Endothelial cell of umbilical vein (primary cell): Measurements from ENCODE around the gene SYN1. TPM values are rescaled to one million over a fixed set of nuclear protein-coding genes. Genes with fewer than 3 reads are reported as not detected.

ENCODE experiments used
- BruUV-seq: library from RNA; stranded (reverse); fragments of 400-500 nt; replicated peaks from 2 replicates; lab custom pipeline; 2021; lab: Mats Ljungman, UMichigan
- CTCF ChIA-PET: fragments of 300-600, 350-600 bp; sonication (Branson Sonifier 250); formaldehyde crosslinking; loops from one replicate; lab custom pipeline; 2021; ENCODE audit warnings: antibody characterized with exemption, inconsistent platforms; lab: Charles Lee
- POLR2A ChIA-PET: fragments of 300-600, 350-600 bp; sonication (Branson Sonifier 250); formaldehyde crosslinking; loops from one replicate; lab custom pipeline; 2021; ENCODE audit warnings: antibody characterized with exemption, inconsistent platforms; lab: Charles Lee
- DNase-seq: peaks from one replicate; pipeline ENCODE4 v3.0.0-alpha.2; 2011; ENCODE audit warnings: low read depth, low spot score
- FAIRE-seq: peaks from 2 replicates; lab custom pipeline; 2011; peaks lifted over from hg19 to GRCh38; lab: Jason Lieb, UNC
- H2AFZ ChIP-seq: 2 replicates; pipeline ENCODE4 v1.6.0; 2012; ENCODE audit warnings: low read depth, low read length, control low read depth, inconsistent platforms
- H3K27ac ChIP-seq: 2 replicates; pipeline ENCODE4 v1.5.1; 2011; ENCODE audit warnings: low read depth, mild to moderate bottlenecking, control low read depth, low read length, moderate library complexity; ENCODE audit not compliant: insufficient read depth
- H3K27me3 ChIP-seq, 2 experiments: 2 replicates each; pipeline versions ENCODE4 v1.6.0 to v1.6.1; 2011; ENCODE audit warnings: low read length in 2 of 2, mixed read lengths in 1 of 2; ENCODE audit not compliant: control insufficient read depth in 2 of 2, insufficient read depth in 2 of 2
- H3K36me3 ChIP-seq, 2 experiments: 2 replicates in 1 of 2; 3 replicates in 1 of 2; pipeline ENCODE4 v1.5.1; 2011; ENCODE audit warnings: low read length in 2 of 2, mild to moderate bottlenecking in 1 of 2, moderate library complexity in 1 of 2; ENCODE audit not compliant: control insufficient read depth in 2 of 2, insufficient read depth in 2 of 2; ENCODE audit errors: extremely low read depth in 1 of 2
- H3K4me1 ChIP-seq: 3 replicates; pipeline ENCODE4 v1.5.1; 2011; ENCODE audit warnings: mild to moderate bottlenecking, low read length; ENCODE audit not compliant: control insufficient read depth, insufficient read depth; ENCODE audit errors: extremely low read depth
- H3K4me2 ChIP-seq: 2 replicates; pipeline ENCODE4 v1.6.1; 2011; ENCODE audit warnings: low read length, control low read depth, mixed read lengths; ENCODE audit not compliant: insufficient read depth
- H3K4me3 ChIP-seq, 3 experiments: fragments of 200-600 bp in 1 of 3; sonication (generic), shearing (Covaris generic) in 1 of 3; replicated peaks in 1 of 3; 2 replicates each; pipeline ENCODE4 v1.5.1; 2011 to 2016; ENCODE audit warnings: control low read depth in 3 of 3, low read length in 3 of 3, mild to moderate bottlenecking in 2 of 3, inconsistent platforms in 1 of 3, low read depth in 1 of 3, moderate library complexity in 1 of 3; ENCODE audit not compliant: insufficient read depth in 1 of 3
- H3K79me2 ChIP-seq: 2 replicates; pipeline ENCODE4 v1.6.0; 2012; ENCODE audit warnings: low read length, inconsistent platforms; ENCODE audit not compliant: control insufficient read depth, insufficient read depth
- H3K9ac ChIP-seq: replicated peaks from 2 replicates; pipeline ENCODE3; 2011; ENCODE audit warnings: low read length, control low read depth; ENCODE audit not compliant: insufficient read depth; ENCODE audit errors: extremely low read depth
- H3K9me1 ChIP-seq: replicated peaks from 3 replicates; pipeline ENCODE4 v1.6.0; 2011; ENCODE audit warnings: mild to moderate bottlenecking, low read length; ENCODE audit not compliant: control insufficient read depth, insufficient read depth; ENCODE audit errors: extremely low read depth
- H3K9me3 ChIP-seq: replicated peaks from 2 replicates; pipeline ENCODE4 v1.5.1; 2012; ENCODE audit warnings: low read length, inconsistent platforms; ENCODE audit not compliant: control insufficient read depth, insufficient read depth
- H4K20me1 ChIP-seq: replicated peaks from 2 replicates; pipeline ENCODE3; 2011; ENCODE audit warnings: mild to moderate bottlenecking, low read length; ENCODE audit not compliant: control insufficient read depth, insufficient read depth; ENCODE audit errors: extremely low read depth
- EZH2 ChIP-seq: IDR thresholded peaks from 2 replicates; pipeline ENCODE4 v1.6.1; 2012; ENCODE audit warnings: borderline replicate concordance, low read depth, mild to moderate bottlenecking, moderate library complexity, low read length, inconsistent platforms; ENCODE audit not compliant: severe bottlenecking
- FOS ChIP-seq: IDR thresholded peaks from 2 replicates; pipeline ENCODE4 v1.6.1; 2011; ENCODE audit warnings: mild to moderate bottlenecking, low read length, moderate library complexity, borderline replicate concordance; ENCODE audit not compliant: insufficient read depth
- GATA2 ChIP-seq: IDR thresholded peaks from 2 replicates; pipeline ENCODE4 v1.7.0; 2011; ENCODE audit warnings: low read depth, mild to moderate bottlenecking, moderate library complexity, mixed read lengths, low read length; ENCODE audit not compliant: insufficient read length, insufficient read depth
- JUN ChIP-seq: IDR thresholded peaks from 2 replicates; pipeline ENCODE4 v1.6.1; 2011; ENCODE audit warnings: borderline replicate concordance, low read depth; ENCODE audit not compliant: insufficient read length, insufficient read depth
- MYC ChIP-seq: IDR thresholded peaks from one replicate; pipeline ENCODE4 v1.6.1; 2011; ENCODE audit warnings: mild to moderate bottlenecking, low read depth, low read length
- POLR2A ChIP-seq: IDR thresholded peaks from 2 replicates; pipeline ENCODE4 v1.6.1; 2012; ENCODE audit warnings: low read depth, mild to moderate bottlenecking, control low read depth, low read length
- POLR2AphosphoS5 ChIP-seq: IDR thresholded peaks from 2 replicates; pipeline ENCODE4 v1.6.1; 2012; ENCODE audit warnings: low read depth, mild to moderate bottlenecking, control low read depth, low read length, moderate library complexity; ENCODE audit not compliant: insufficient read depth
- dilution Hi-C: fragments of 300-500 bp; cut with MboI; formaldehyde crosslinking; loops from one replicate; pipeline ENCODE4 v1.15.0; 2019; ENCODE audit warnings: low sequenced_read_pairs; ENCODE audit not compliant: extremely low pct_ligation_motif_present
- intact Hi-C: fragments of 100-400 bp; cut with micrococcal nuclease; formaldehyde crosslinking; loops from one replicate; pipeline ENCODE4 v1.10.0; 2022
- polyA plus RNA-seq, 4 experiments: library from polyadenylated mRNA; depleted of rRNA in 3 of 4; stranded (reverse) in 3 of 4; unstranded in 1 of 4; fragments of >200 nt; gene quantifications; 2 replicates each; pipeline versions ENCODE4 v1.2.1 to v1.2.3, GENCODE V29; 2011 to 2012; ENCODE audit warnings: missing spikeins in 1 of 4
- total RNA-seq: library from RNA; stranded (reverse); gene quantifications from 2 replicates; pipeline ENCODE4 v1.2.3, GENCODE V29; 2021
- TF ChIP-seq, protein P1 (sequence below), 2 donors: IDR thresholded peaks; 1 replicate in 1 of 2; 2 replicates in 1 of 2; pipeline ENCODE4 v1.5.1; 2011; ENCODE audit warnings: low read length in 2 of 2, mild to moderate bottlenecking in 2 of 2, moderate library complexity in 2 of 2, control low read depth in 1 of 2, inconsistent platforms in 1 of 2, low read depth in 1 of 2; ENCODE audit not compliant: insufficient read depth in 1 of 2; ENCODE audit errors: extremely low read depth in 1 of 2
- TF ChIP-seq, protein P2 (sequence below): IDR thresholded peaks from 2 replicates; pipeline ENCODE4 v1.6.1; 2011; ENCODE audit not compliant: insufficient read depth, insufficient read length

The SYN1 gene
- total and polyA plus RNA-seq, 2 donors (not counting 3 experiments of a cell fraction or from before 2014, with no cell fraction given) = not detected

DNA sequence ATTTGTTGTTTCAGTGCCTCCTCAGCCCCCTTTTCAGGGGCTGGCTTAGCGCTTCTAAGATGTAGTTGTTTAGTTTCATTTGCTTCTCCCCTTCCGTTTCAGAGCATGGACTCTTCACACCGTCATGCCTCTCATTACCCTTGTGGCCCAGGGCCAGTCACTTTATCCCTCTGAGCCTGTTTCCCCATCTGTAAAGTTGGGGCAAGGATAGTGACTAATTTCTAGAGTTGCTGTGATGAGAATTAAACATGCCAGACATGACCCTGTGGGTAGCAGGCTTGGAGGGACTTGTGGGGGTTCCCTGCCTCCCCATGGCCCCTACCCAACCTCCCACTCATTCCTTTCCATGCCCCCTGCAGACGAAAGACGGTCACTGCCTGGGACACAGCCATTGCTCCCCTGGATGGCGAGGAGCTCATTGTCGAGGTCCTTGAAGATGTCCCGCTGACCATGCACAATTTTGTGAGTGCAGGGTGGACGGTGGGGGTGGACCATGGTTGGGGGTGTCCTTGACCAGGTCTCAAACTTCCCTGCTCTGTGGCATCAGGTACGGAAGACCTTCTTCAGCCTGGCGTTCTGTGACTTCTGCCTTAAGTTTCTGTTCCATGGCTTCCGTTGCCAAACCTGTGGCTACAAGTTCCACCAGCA lies 55.1 kb downstream of the SYN1 start:
- no TSS peak for BruUV-seq

More for the DNA sequence above, 55.1 kb downstream of the SYN1 start:
- H3K4me2 ChIP-seq = no peak overlapping the region
- H3K9ac ChIP-seq = no peak overlapping the region
- dilution Hi-C loops (no loop called here), intact Hi-C loops (loop anchor here (5.0 kb wide), 2 partner anchors 58 to 273 kb away; partner anchors contain the start of gene ZNF81)
- H3K9me3 ChIP-seq = no peaks in the 10 kb centered on the region
- no peaks in the 10 kb centered on the region for H3K27me3 ChIP-seq
- CTCF ChIA-PET = interaction anchor here (0.7 to 1.5 kb wide), 2 partner anchors 77 to 79 kb away, joined by 4 to 6 read pairs; no protein-coding TSS in a partner anchor
- no peak overlapping the region for H3K27ac ChIP-seq
- H2AFZ ChIP-seq = no peak overlapping the region
- DNase-seq (no peak), FAIRE-seq (no peak)
- H3K9me1 ChIP-seq = no peaks in the 10 kb centered on the region
- H3K36me3 ChIP-seq = no peaks in the 10 kb centered on the region
- POLR2A ChIA-PET = no interaction called here
- peaks cover 19% of the 10 kb centered on the region for H3K79me2 ChIP-seq
- peaks cover 14% of the 10 kb centered on the region for H3K4me1 ChIP-seq
- no peak for TF ChIP-seq GATA2
- TF ChIP-seq EZH2 = no peak
- TF ChIP-seq FOS = no peak
- TF ChIP-seq POLR2A = no peak
- no peak for TF ChIP-seq POLR2AphosphoS5
- no peak for TF ChIP-seq JUN
- TF ChIP-seq, protein P1, sequence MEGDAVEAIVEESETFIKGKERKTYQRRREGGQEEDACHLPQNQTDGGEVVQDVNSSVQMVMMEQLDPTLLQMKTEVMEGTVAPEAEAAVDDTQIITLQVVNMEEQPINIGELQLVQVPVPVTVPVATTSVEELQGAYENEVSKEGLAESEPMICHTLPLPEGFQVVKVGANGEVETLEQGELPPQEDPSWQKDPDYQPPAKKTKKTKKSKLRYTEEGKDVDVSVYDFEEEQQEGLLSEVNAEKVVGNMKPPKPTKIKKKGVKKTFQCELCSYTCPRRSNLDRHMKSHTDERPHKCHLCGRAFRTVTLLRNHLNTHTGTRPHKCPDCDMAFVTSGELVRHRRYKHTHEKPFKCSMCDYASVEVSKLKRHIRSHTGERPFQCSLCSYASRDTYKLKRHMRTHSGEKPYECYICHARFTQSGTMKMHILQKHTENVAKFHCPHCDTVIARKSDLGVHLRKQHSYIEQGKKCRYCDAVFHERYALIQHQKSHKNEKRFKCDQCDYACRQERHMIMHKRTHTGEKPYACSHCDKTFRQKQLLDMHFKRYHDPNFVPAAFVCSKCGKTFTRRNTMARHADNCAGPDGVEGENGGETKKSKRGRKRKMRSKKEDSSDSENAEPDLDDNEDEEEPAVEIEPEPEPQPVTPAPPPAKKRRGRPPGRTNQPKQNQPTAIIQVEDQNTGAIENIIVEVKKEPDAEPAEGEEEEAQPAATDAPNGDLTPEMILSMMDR (IDR thresholded peaks at IDR 0.05; ENCODE audit: extremely low read depth in 1 of 2, insufficient read depth in 1 of 2, low read depth in 1 of 2, low read length in 2 of 2) = no peak
- TF ChIP-seq MYC = no peak
- TF ChIP-seq, protein P2, sequence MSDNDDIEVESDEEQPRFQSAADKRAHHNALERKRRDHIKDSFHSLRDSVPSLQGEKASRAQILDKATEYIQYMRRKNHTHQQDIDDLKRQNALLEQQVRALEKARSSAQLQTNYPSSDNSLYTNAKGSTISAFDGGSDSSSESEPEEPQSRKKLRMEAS = no peak
- no peaks in the 10 kb centered on the region for H4K20me1 ChIP-seq
- no peak overlapping the region for H3K4me3 ChIP-seq
